ENCODE data around the gene LBR.
A peak's percentile ranks its signal among the peaks of the same experiment; 100 is the strongest.

The LBR gene

DNA sequence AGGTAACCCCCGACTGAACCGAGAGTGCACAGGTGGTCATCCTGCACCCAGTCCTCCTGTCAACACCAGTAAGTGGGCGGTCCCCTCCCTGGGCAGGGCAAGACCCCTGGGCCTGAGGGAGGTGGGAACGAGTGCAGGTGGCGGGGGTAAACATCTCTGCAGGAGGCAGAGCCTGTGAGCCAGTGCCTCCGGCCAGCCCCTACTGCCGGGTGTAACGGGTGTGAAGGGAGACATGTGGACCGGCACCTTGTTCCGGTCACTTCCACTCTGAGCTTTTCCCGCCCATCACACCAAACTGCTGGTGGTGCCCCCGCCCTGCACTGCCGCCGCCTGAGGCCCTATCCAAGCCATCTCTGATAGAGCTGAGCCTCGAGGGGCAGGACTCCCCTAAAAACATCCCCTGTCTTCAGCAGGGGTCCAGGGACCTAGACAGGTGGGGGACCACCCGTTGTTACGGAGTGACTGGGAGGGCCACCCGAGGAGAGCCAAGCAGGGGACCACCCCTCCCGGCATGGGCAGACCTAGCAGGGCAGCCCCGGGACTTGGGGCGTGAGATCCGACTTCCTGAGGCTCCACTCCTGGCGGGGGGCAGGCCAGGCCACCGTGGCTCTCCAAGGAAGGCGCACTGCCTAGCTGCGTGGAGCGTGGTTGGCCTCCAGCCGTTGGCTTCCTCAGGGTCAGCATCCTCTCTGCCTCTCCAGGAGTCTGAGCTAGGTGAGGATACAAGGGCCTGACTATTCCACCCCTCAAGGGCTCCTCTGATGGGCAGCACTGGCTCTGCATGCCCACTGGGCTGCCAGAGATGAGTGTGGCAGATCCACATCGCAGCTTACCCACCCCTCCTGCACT is 43.8 kb upstream of the LBR start:
- H3K4me3 ChIP-seq (ENCODE audit: low read depth, low read length), result no peak overlapping the region
- TF ChIP-seq, protein P1, sequence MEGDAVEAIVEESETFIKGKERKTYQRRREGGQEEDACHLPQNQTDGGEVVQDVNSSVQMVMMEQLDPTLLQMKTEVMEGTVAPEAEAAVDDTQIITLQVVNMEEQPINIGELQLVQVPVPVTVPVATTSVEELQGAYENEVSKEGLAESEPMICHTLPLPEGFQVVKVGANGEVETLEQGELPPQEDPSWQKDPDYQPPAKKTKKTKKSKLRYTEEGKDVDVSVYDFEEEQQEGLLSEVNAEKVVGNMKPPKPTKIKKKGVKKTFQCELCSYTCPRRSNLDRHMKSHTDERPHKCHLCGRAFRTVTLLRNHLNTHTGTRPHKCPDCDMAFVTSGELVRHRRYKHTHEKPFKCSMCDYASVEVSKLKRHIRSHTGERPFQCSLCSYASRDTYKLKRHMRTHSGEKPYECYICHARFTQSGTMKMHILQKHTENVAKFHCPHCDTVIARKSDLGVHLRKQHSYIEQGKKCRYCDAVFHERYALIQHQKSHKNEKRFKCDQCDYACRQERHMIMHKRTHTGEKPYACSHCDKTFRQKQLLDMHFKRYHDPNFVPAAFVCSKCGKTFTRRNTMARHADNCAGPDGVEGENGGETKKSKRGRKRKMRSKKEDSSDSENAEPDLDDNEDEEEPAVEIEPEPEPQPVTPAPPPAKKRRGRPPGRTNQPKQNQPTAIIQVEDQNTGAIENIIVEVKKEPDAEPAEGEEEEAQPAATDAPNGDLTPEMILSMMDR (conservative IDR thresholded peaks at IDR 0.05; ENCODE audit: low read depth, low read length), result no peak
- DNase-seq (ENCODE audit: low read depth), result no peak

DNA sequence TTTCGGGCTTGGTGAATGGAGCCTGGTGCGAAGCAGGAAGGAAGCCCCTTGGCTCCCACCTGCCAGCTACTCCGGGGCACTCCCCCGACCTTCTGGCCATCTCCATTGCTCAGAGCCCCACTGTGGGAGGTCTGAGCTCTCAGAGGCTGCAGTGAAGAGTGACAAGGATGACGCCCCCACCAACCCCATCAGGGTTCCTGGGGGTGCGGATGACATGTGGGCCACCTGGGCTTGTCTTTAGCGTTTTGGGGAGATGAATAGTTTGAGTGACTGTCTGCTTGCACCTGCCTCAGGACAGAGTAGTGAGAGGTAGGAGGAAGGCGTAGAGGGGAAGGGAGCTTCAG is 43.2 kb upstream of the LBR start:
- no peak overlapping the region for H3K4me3 ChIP-seq (ENCODE audit: low read depth, low read length)
- DNase-seq (ENCODE audit: low read depth), result no peak
- TF ChIP-seq, protein P1 (conservative IDR thresholded peaks at IDR 0.05; ENCODE audit: low read depth, low read length), result no peak

DNA sequence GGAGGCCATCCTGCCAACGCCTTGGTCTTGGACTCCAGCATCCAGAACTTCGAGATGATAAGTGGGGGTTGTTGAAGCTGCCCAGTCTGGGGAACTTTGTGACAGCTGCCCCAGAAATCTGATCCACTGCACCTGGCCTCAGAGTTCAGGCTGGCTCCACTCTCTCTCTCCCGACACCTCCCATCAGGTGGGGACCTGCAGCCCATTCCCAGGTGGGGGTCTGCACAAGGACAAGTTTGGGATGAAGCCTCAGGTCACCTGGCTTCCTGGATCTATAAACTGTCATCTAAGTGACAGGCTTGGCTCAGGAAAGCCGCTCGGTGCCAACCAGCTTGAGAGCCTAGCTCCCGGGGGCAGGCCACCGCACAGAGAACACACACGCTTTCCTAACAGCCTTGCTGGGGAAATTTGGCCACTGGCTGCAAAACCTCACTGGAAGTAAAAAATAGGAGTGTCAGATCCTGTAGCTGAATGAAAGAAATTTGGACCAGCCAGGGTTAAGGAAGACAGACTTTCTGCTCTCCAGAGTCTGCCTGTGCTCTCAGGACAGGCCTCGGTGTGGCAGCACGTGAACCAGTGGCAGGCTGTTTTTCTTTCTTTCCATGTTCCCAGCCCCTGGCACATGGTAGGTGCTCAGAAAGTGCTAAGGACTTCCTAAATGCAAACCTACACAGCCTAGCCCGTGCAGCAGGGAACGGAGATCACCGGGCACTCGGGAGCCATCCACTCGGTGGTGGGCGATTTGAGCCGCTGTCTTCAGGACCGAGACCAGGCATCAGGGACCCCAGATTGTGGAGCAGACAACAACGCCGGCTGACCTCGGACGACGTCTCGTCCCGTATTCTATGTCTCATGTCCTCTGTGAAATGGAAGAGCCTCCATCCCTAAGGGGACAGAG is 42.6 kb upstream of the LBR start:
- no peak for DNase-seq (ENCODE audit: low read depth)
- TF ChIP-seq, protein P1 (conservative IDR thresholded peaks at IDR 0.05; ENCODE audit: low read depth, low read length), result peak; percentile 12
- H3K4me3 ChIP-seq (ENCODE audit: low read depth, low read length), result no peak overlapping the region

DNA sequence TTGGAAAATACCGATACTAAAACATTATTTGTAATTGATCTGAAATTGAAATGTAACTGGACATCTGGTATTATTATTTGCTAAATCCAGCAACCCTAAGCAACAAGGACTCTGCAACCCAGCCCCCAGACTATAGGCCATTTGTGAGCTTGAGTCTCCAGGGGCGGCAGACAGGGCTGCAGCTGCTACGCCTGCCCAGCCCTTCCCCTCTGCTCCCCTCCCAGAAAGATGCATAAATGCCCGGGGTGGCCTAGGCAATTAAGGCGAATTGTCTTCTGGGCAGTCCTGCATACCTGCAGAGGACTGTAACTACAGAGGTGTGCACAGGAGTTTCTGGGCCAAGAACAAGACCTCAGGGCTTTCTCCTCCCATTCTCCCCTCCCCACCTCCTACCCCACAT is 41.2 kb upstream of the LBR start:
- TF ChIP-seq, protein P1 (conservative IDR thresholded peaks at IDR 0.05; ENCODE audit: low read depth, low read length), result no peak
- no peak for DNase-seq (ENCODE audit: low read depth)
- H3K4me3 ChIP-seq (ENCODE audit: low read depth, low read length), result no peak overlapping the region

DNA sequence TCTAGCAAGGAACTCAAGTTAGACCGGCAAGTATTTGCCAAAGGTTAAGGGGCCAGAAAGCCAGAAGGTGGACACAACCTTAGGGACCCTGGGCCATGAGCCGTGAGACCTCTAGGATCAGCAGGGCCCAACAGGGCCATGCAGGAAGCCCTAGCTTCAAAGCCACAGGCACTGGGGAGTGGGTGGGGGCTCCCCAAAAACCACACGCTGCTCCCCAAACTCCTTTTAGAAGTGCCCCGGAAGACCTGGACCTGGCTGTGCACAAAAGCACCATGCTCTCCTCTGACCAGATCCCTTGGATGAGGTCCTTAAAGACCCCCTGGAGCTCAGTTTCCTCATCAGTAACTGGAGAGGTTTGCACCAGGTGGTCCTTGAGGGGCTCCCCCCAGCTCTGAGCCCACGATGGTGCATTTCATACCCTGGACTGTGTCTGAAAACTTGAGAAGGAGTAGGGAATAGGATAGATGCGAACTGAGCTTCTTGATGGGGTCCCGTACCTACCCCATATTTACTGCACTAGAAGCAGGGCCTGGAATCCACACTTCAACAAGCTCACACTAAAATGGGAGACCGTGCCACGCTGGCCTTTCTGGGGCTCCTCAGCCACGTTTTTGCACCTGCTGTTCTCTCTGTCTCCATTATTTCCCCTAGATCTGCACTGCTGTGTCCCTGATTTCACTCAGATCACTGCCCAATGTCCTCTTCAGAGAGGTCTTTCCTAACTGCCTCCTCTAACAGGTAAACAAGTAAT is 40.6 kb upstream of the LBR start:
- DNase-seq (ENCODE audit: low read depth), result no peak
- H3K4me3 ChIP-seq (ENCODE audit: low read depth, low read length), result no peak overlapping the region
- TF ChIP-seq, protein P1 (conservative IDR thresholded peaks at IDR 0.05; ENCODE audit: low read depth, low read length), result no peak

DNA sequence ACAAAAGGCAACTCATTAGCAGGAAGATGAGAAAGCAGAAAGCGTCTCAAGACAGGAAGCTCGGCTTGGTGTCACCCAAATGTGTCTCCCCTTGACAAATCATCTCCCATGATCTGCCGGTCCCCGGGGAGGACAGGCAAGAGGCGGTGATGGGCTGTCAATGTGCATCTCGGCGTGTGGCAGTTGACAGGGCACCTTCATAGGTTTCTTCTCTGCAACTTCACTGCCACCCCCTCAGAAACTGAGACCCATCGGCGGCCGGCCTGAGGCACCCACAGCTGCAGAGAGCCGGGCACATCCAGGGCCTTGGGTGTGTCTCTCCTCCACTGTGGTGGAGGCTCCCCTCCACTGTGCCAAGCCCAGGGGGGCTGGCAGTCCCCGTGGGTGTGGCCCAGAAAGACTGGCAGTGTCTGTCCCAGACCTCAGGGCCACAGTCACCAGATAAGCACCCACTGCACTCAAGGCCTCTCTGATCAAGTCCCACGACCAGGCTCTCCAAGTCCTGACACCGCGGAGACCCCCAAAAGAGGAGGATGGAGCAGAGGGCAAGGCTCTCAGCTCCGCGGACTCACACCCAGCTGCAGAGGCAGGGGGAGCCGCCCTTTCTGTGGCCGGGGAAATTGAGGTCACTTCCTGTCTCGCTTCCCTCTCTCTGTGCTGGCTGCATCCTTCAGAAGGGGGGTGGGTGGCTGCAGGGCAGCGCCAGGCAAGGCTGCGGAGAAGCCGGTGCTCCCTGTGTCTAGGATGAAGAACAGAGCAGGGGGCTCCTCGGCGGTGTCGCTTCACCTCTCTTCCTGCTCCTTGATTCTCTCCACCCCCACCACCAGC is 39.6 kb upstream of the LBR start:
- TF ChIP-seq, protein P1 (conservative IDR thresholded peaks at IDR 0.05; ENCODE audit: low read depth, low read length), result no peak
- DNase-seq (ENCODE audit: low read depth), result no peak
- no peak overlapping the region for H3K4me3 ChIP-seq (ENCODE audit: low read depth, low read length)
